G401 (cell line): ENCODE data around the gene PAGE2. TPM values are rescaled to one million over a fixed set of nuclear protein-coding genes. Genes with fewer than 3 reads are reported as not detected.
A peak's percentile ranks its signal among the peaks of the same experiment; 100 is the strongest.
"Not testable (repeated sequence)": the region's sequence is repeated elsewhere in the genome, so short reads cannot be mapped to it uniquely, and the experiment has no call there.

Experiments
- DNase-seq: peaks from one replicate; pipeline ENCODE4 v3.0.0-alpha.2; 2015; ENCODE audit warnings: low spot score
- in situ Hi-C: cut with HindIII; loops from 2 replicates; pipeline ENCODE4 v1.10.0; 2016; ENCODE audit warnings: low sequenced_read_pairs, mixed read lengths
- total RNA-seq: library from RNA; depleted of rRNA; stranded (reverse); fragments of >200 nt; shearing (Covaris generic); gene quantifications from 2 replicates; pipeline ENCODE4 v1.2.3, GENCODE V29; 2014; rRNA removed

Gene PAGE2, protein sequence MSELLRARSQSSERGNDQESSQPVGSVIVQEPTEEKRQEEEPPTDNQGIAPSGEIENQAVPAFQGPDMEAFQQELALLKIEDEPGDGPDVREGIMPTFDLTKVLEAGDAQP
- not detected in 2 replicates for total RNA-seq

DNA sequence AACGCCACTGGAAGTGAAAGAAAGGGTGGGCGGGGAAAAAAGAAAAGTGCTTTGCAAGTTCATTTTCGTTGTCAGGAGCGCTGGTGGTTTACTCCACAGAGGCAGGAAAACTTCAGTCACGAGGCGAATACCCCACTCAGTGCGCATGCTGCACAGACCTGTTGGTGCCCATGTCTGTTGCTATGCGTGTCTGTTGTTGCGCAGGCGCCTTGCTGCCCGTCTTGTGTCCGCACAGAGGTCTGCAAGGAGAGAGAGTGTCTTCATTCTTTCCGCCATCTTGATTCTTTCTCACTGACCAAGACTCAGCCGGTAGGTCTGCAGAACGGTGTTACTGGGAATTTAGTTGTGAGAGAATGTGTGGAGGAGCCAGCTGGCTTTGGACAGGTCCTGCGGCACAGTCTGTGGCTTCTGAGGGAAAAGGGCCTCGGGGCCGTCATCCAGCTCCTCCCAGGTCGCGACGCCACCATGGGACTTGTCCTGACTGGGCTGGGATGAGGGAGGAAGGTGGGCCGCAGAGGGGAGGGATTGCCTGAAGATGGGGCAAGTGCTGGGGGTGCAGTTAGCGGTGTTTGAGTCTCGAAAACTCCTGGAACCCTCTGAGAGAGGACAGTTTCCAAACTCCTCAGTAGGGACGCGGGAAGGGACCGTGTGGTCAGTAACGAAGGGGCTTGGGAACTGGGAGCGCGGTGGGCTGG lies at the start of gene PAGE2:
Gene PAGE2, plus strand, starts transcription at position 224 of the 695 bp plus-strand sequence. CDS start 1,003 bp downstream, outside the sequence.
- in situ Hi-C loops: no loop called here
- DNase-seq: no peak

DNA sequence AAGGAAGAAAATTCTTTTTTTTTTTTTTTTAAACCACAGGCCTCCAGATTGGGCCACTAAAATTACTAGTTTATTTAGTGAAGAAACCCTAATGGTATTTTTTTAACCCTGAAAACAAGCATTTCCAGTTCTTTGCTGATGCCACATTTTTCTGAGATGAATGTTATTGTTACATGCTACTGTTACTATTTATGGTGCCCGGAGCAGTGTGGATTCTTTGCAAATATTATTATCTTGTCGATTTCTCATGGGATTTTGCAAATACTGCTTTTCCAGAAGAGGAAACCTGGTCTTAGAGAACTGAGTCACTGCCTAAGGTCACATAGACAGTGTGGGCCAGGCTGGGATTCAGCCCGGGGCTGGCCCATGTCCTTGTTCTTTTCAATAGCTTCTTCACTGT lies 49.3 kb upstream of the PAGE2 start:
- no peak for DNase-seq
- in situ Hi-C loops: no loop called here

DNA sequence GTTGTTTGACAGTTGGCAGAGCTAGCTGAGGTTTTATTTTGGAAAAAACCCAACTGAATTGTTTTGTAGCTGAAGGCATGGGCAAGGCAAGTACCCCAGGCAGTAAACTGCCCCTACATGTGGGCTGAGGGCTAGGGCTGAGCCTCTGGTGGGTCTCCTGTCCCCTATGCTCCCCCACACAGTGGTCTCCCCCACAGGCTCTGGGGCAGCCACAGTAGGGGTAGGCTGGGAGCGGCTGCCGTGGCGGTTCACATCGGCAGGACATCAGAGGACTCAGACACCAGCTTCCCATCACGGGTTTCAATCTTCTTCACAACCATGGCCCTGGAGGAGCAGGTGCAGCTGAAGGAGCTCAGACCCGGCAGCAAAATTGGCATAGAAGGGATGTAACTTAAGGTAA lies 47.3 kb upstream of the PAGE2 start:
- in situ Hi-C loops: no loop called here
- no peak for DNase-seq

DNA sequence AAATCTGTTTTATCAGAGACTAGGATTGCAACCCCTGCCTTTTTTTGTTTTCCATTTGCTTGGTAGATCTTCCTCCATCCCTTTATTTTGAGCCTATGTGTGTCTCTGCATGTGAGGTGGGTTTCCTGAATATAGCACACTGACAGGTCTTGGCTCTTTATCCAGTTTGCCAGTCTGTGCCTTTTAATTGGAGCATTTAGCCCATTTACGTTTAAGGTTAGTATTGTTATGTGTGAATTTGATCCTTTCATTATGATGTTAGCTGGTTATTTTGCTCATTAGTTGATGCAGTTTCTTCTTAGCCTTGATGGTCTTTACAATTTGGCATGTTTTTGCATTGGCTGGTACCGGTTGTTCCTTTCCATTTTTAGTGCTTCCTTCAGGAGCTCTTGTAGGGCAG lies 38.2 kb upstream of the PAGE2 start:
- DNase-seq, in situ Hi-C loops: not testable (repeated sequence)

DNA sequence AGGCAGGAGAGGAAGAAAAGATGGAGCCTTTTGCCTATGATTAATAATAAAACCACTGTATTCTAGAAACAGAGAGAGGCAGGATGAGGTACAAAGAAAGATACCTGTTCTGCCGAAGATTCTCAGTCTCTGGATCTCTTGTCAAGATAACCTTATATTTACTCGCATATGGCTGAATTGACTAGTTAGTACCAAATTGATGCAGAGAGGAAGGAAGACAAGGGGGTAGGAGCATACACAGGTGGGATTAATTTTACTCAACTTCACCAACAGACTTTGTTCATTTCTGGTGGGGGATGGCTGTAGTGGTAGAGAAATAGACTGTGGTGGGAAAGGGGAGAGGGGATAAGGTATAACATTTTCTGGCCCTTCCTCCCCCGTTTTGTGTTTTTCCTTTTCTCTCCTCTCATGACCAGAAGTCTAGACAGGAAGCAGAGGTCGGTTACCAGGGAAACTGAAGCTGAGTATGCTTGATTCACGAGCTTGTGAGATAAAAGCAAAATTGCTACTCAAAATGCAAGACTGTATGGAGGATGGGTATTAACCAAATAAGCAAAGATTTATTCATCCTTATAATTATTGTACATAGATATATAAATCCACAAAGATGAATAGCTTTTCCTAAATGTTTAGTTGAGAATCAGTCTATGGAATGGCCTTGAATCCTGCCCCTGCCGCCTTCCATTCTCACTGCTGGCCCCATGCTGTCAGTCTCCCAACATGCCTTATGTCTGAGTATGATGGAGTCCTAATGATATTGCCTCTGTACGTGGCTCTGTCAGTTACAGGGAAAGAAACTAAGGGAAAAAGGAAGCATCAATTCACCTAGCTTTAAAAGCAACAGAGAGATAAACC lies 31.8 kb upstream of the PAGE2 start:
- in situ Hi-C loops: no loop called here
- DNase-seq: peak; percentile 27

DNA sequence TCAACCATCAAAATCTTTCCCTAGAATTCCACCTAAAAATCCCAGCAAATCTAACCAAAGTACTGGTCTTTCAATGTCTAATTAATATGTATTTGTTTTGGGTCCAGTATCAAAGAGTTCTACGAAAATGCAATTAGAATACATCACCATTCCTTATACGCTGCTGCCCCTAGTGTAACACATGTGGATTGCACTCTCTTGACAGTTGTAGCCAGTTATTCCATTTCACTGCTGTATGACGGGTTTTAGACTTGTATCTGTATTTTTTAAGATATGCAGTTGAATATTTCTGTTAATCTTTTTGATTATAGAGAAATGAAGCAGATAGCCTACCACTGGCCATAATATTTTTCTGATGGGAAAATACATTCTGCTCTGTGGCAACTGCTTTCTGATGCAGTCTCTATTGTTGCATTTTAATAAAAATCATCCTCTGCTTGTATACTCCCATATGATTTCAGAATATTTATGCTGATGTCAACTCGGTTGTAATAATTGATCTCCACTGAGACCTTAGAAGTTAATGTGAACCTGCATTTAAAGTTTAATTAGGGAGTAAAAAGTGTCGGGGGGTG lies 31.1 kb upstream of the PAGE2 start:
- in situ Hi-C loops: no loop called here
- DNase-seq: peak; percentile 67

DNA sequence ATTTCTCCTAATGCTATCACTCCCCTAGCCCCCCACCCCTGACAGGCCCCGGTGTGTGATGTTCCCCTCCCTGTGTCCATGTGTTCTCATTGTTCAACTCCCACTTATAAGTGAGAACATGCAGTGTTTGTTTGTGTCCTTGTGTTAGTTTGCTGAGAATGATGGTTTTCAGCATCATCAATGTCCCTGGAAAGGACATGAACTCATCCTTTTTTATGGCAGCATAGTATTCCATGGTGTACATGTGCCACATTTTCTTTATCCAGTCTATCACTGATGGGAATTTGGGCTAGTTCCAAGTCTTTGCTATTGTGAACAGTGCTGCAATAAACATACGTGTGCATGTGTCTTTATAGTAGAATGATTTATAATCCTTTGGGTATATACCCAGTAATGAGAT lies 21.6 kb upstream of the PAGE2 start:
- in situ Hi-C loops, DNase-seq: not testable (repeated sequence)

DNA sequence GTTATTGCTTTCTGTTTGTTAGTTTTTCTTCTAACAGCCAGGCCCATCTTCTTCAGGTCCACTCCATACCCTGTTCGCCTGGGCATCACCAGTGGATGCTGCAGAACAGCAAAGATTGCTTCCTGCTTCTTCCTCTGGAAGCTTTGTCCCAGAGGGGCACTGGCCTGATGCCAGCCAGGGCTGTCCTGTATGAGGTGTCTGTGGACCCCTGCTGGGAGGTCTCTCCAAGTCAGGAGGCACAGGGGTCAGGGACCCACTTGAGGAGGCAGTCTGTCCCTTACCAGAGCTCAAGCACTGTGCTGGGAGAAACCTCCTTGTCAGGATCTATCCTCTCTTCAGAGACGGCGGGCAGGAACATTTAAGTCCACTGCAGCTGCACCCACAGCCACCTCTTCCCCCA lies 16.5 kb upstream of the PAGE2 start:
- no peak for DNase-seq
- in situ Hi-C loops: no loop called here

DNA sequence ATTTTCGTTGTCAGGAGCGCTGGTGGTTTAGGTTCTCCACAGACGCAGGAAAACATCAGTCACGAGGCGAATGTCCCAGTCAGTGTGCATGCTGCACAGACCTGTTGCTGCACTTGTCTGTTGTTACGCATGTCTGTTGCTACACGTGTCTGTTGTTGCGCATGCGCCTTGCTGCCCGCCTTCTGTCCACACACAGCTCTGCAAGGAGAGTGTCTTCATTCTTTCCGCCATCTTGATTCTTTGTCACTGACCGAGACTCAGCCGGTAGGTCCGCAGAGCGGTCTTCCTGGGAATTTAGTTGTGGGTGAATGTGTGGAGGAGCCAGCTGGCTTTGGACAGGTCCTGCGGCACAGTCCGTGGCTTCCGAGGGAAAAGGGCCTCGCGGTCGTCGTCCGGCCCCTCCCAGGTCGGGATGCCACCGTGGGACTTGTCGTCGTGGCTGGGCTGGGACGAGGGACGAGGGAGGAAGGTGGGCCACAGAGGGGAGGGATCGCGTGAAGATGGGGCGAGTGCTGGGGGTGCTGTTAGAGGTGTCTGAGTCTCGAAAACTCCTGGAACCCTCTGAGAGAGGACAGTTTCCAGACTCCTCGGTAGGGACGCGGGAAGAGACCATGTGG lies 13.9 kb upstream of the PAGE2 start, which contains the start of gene PAGE2B:
Gene PAGE2B, plus strand, starts transcription at position 180 of the 617 bp plus-strand sequence. CDS start 1,012 bp downstream, outside the sequence.
- in situ Hi-C loops: no loop called here

DNA sequence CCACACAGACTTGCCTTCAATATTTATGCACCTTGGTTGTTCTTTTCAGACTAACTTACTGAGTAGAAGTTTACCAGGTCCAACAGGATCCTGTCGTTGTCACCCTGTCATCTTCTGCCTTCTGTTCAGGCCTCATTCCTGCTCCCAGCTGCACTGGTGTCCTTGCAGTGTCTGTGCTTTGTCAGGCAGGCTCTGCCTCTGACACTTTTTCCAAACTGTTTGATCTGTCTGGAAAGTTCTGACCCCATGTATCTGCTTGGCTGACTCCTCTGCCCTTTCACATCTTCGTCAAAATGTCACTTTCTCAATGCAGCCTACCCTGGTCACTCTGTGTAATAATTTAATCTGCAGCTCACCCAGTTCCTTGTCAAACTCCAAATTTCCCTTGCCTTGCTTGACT lies 9.9 kb downstream of the PAGE2 start:
- in situ Hi-C loops: no loop called here
- no peak for DNase-seq

More for the DNA sequence above, 13.9 kb upstream of the PAGE2 start, which contains the start of gene PAGE2B:
- no peak for DNase-seq

DNA sequence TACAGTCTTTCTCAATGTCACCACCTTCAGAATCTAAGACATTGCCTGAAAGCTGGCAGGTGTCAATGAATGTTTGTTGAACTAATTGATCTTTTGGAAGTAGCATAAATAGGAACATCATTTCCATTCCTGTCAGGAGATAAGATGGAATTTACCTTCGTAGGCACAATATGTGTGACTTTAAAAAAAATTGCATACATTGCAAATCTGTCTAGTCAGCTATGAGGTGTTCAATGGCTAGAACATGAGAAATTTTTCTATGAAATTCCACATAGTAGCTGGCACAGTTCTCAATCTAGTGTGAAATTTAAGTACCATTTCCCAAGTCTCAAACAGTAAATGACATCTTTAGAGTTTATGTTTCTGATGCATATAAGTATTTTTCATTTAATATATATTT lies 10.3 kb downstream of the PAGE2 start:
- DNase-seq: no peak
- in situ Hi-C loops: no loop called here

DNA sequence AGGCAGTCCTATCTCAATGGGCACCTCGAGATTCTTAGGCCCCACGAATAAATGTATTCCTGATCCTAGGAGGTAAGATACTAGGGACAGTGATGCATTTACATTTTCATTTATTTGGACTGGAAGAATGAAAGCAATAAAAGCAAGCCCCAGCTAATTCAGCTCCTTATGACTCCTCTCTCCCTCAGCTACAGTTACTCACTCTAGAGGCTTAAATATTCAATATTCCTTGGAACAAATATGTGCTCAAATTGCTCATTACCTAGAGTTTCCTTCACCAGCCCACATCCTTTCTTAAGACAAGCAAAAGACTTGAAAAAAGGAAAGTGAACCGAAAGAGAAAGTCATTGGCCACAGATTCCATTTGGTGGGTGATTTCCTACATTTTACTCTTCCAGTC lies 13.9 kb downstream of the PAGE2 start:
- no peak for DNase-seq
- in situ Hi-C loops: no loop called here

DNA sequence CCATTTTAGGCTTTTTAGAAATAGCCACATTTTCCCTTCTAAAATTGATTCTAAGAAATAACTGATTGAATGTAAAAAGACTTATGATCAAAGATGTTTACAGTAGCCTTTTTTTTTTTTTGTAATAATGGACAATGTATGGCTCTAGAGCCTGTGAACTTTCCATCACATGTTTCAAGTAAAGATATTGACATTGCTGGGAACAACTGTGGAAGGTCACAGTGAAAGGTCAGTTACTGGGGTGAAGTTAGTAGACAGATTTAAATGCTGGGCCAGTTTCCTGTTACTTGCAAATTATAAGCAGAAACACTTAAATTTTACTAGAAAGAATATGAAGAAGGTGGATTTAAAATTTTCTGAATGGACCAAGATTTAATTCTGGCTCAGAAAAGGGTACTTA lies 18.4 kb downstream of the PAGE2 start:
- in situ Hi-C loops: no loop called here
- DNase-seq: no peak

DNA sequence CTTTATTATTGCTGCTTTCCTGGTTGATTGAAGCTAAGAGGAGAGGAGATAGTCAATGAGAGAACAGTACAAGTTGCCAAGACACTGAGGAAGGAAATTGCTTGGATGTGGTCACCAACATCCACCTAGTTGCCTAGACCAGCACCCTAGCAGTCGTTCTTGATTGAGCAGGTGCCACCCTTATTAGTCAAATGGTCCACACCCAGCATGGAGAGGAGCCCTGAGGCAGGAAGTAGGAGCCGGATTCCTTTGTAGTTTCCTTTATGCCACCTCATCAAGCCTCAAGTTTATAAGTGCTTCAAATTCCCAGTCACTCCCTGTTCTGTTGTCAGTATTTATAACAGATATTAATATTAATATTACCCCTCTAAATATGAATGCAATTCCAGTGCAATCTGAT lies 19.1 kb downstream of the PAGE2 start:
- in situ Hi-C loops: no loop called here

DNA sequence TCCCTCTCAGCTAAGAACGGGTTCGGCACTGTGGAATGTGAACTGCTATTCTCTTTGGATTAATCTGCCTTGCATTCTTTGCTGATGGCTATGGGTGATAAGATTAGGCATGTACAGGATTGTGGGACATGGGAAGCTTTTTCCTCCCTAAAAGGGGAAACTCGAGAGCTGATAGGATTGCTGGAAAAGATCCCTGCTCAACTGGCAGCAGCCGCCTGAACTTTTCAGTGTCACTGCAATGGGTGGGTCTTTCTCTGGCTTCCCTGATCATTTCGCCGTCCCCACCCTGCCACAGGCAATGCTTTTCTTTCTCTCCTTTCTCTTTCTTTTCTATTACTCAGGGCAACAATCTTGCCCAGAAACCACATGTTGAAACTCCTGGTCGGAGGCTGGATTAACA lies 20.5 kb downstream of the PAGE2 start:
- DNase-seq: no peak
- in situ Hi-C loops: no loop called here

More for the DNA sequence above, 19.1 kb downstream of the PAGE2 start:
- no peak for DNase-seq

DNA sequence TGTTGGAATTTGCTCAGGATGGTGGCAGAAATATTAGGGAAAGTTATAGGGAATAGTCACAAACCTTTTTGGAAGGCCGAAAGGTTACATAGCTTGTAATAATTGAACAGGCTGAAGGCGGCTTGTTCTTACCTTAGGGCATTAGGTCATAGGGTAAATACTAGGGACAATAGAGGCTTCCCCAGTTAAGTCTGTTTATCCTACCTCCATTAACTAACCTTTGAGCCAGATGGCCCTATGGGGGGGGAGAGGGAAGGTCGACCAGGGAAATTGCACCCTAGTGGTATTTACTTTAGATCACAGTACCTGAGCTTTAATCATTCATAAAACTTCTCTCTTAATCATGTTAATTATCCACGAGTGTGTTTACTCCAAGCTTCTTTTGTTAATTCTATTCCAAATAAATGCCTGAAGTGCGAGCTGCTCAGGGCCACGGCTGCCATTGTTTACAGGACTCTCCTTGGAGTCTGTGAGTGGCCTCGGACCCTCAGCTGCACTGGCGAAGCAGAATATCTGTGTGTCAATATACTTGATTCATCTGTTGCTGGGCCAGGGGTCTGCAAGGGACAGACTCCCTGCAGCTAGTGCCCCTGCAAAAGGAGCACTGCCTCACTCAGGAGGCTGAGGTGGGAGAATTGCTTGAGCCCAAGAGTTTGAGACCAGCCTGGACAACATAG lies 22.9 kb downstream of the PAGE2 start:
- in situ Hi-C loops: no loop called here
- DNase-seq: no peak

DNA sequence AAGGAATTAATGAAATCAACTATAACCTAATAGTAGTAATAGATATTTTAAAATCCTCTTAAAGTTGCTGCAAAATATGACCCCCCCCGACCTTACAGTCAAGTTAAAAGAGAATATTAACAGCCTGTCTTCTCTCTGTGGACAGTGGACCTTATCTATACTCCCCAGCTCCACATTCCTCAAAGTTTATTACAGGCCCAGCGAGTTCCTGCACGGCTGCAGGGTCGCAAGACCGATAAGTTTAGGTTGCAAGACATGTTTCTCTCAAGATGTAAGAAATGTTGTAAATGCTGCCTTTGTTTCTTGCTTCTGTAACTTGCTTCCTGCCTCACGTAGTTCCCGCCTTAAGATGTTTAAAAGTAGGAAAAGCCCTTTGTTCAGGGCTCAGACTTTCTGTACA lies 27.8 kb downstream of the PAGE2 start:
- in situ Hi-C loops, DNase-seq: not testable (repeated sequence)

DNA sequence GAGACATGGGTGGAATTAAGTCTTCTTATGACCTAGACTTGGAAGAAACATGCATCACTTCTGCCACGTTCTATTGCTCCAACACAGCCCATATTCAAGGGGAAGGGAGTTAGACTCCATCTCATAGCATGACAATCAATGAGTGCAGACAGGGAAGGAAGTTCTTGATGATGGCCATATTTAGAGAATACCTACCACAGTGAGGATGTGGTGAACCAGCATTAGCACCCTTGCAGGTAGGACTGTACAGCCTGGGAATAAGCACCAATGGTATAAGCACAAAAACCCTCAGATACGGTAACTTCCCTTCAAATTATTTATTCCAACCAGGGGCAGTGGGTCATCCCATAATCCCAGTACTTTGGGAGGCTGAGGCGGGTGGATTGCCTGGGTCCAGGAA lies 29.8 kb downstream of the PAGE2 start:
- in situ Hi-C loops: no loop called here
- no peak for DNase-seq

DNA sequence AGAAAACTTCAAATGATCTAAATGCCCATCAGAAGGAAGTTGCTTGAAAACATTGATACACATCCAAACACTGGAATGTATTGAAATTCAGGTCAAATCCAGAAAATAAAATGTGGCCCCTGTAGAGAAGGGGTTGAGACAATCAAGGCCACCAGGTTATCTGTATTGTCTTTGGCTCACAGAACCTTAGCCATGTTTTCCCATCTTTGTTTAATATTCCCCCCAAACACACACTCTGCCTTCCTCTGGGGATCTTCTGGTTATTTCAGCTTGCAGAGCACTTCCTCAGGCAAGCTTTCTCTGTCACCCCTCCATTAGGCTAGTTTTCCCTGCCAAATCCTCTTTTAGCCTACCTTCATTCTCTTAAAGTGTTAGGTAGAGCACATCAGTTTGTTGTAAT lies 30.5 kb downstream of the PAGE2 start:
- in situ Hi-C loops: no loop called here
- no peak for DNase-seq
